Measurements from ENCODE around the gene TMEM91. TPM values are rescaled to one million over a fixed set of nuclear protein-coding genes. Genes with fewer than 3 reads are reported as not detected.
A peak's percentile ranks its signal among the peaks of the same experiment; 100 is the strongest.

TMEM91 gene
- total and polyA plus RNA-seq, 9 of the 15 experiments (the other 6 are each of a cell fraction or from before 2014, with no cell fraction given): 1.2 to 5.2 (median 2.7) TPM

GRCh38 chr19:41415154-41415571, 38.8 kb downstream of the TMEM91 start:
- peaks cover 2 to 7% of the 10 kb centered on the region in 2 experiments; a peak in 3 of 5 replicates for H3K4me1 ChIP-seq (replicated peaks in 1 of 2; ENCODE audit: control insufficient read depth in 2 of 2, insufficient read depth in 2 of 2, low read length in 2 of 2)
- FAIRE-seq (no peak), ATAC-seq (no peak), DNase-seq (ENCODE audit: extremely low read depth in 1 of 4, low spot score in 3 of 4) (no peak)
- intact Hi-C loops (cut with micrococcal nuclease) (no loop called here), in situ Hi-C loops (cut with MboI) (no loop called here)
- no peak for TF ChIP-seq TRIM28 (IDR thresholded peaks at IDR 0.05)
- no peak for TF ChIP-seq ZNF253 (CRISPR knock-in tag; conservative IDR thresholded peaks at IDR 0.05)
- TF ChIP-seq, protein P1, sequence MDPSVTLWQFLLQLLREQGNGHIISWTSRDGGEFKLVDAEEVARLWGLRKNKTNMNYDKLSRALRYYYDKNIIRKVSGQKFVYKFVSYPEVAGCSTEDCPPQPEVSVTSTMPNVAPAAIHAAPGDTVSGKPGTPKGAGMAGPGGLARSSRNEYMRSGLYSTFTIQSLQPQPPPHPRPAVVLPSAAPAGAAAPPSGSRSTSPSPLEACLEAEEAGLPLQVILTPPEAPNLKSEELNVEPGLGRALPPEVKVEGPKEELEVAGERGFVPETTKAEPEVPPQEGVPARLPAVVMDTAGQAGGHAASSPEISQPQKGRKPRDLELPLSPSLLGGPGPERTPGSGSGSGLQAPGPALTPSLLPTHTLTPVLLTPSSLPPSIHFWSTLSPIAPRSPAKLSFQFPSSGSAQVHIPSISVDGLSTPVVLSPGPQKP (CRISPR knock-in tag; IDR thresholded peaks at IDR 0.05): no peak
- TF ChIP-seq PHF8 (IDR thresholded peaks at IDR 0.05; ENCODE audit: borderline replicate concordance, low read length): no peak
- no peak for TF ChIP-seq ZNF699 (CRISPR knock-in tag; IDR thresholded peaks at IDR 0.05; ENCODE audit: insufficient replicate concordance)
- no peak for TF ChIP-seq IRF9 (tag; IDR thresholded peaks at IDR 0.05)
- no peak for TF ChIP-seq FIP1L1 (IDR thresholded peaks at IDR 0.05; ENCODE audit: low read depth, low read length, poor library complexity, severe bottlenecking)
- TF ChIP-seq SP1 (CRISPR knock-in tag; IDR thresholded peaks at IDR 0.05): no peak
- no peak for TF ChIP-seq KLF1 (tag; IDR thresholded peaks at IDR 0.05)
- TF ChIP-seq TCFL5 (CRISPR knock-in tag; conservative IDR thresholded peaks at IDR 0.05): no peak
- TF ChIP-seq TEAD4 (IDR thresholded peaks at IDR 0.05; ENCODE audit: low read length): no peak
- TF ChIP-seq TEAD4 (CRISPR knock-in tag; IDR thresholded peaks at IDR 0.05; ENCODE audit: borderline replicate concordance): no peak
- no peak for TF ChIP-seq ZNF232 (CRISPR knock-in tag; IDR thresholded peaks at IDR 0.05)
- TF ChIP-seq CHCHD3 (CRISPR knock-in tag; IDR thresholded peaks at IDR 0.05): no peak
- no peak for TF ChIP-seq ATF1 (CRISPR knock-in tag; IDR thresholded peaks at IDR 0.05)
- no peak for TF ChIP-seq ATF1 (tag; IDR thresholded peaks at IDR 0.05)
- no peak for TF ChIP-seq NUFIP1 (IDR thresholded peaks at IDR 0.05; ENCODE audit: partially characterized antibody)
- TF ChIP-seq ZEB2 (IDR thresholded peaks at IDR 0.05): no peak
- no peak for TF ChIP-seq MAFF (IDR thresholded peaks at IDR 0.05; ENCODE audit: low read length)
- TF ChIP-seq GATAD2A (IDR thresholded peaks at IDR 0.05): no peak
- no peak for TF ChIP-seq RB1 (IDR thresholded peaks at IDR 0.05; ENCODE audit: low read depth)
- no peak for TF ChIP-seq RFX5 (IDR thresholded peaks at IDR 0.05; ENCODE audit: low read depth, low read length)
- ChIA-PET CTCF (ENCODE audit: low intra/inter-chr PET ratio) (no interaction called here), POLR2A (no interaction called here)
- no peaks in the 10 kb centered on the region for H3K27me3 ChIP-seq (ENCODE audit: control insufficient read depth in 2 of 2, insufficient read depth in 2 of 2, low read length in 2 of 2)
- peak overlapping the region in 1 of 2 experiments; percentile 64; a peak in 1 of 4 replicates for H3K9ac ChIP-seq (ENCODE audit: insufficient read depth in 1 of 2, low read depth in 2 of 2, low read length in 2 of 2)
- H3K79me2 ChIP-seq (ENCODE audit: control insufficient read depth, insufficient read depth, low read length): no peaks in the 10 kb centered on the region
- peaks cover 40% of the 10 kb centered on the region; the same call in 1 of the 3 replicates for H3K36me3 ChIP-seq (ENCODE audit: control insufficient read depth, insufficient read depth, low read length)
- 85% methylated on average over 5 of the region's 9 CpGs for WGBS (ENCODE audit: insufficient coverage, low coverage, missing lambda C conversion rate)
- H3K4me2 ChIP-seq (ENCODE audit: insufficient read depth, low read length): no peak overlapping the region
- no peaks in the 10 kb centered on the region for H4K20me1 ChIP-seq (replicated peaks; ENCODE audit: control insufficient read depth, insufficient read depth, low read length)
- no peak overlapping the region for H2AFZ ChIP-seq (ENCODE audit: low read depth, low read length)
- no peak overlapping the region for H3K27ac ChIP-seq (ENCODE audit: extremely low read depth, low read depth, low read length)
- H3K9me3 ChIP-seq (replicated peaks; ENCODE audit: control insufficient read depth, insufficient read depth, low read depth, low read length): no peaks in the 10 kb centered on the region
- H3K9me1 ChIP-seq (ENCODE audit: control insufficient read depth, insufficient read depth, low read length): no peaks in the 10 kb centered on the region
- no peak overlapping the region for H3K4me3 ChIP-seq
- BruUV-seq (replicated peaks): no TSS peak

Measured in K562 (cell line).